Adrenal gland (tissue), 5 donors: ENCODE measurements around the gene ADAMTS18.

Experiments
- CTCF ChIP-seq, 6 experiments: fragments of 450-650 bp in 4 of 6; fragments of 200-600 bp in 2 of 6; sonication (generic) in 1 of 6; IDR thresholded peaks; 1 replicate in 5 of 6; 2 replicates in 1 of 6; pipeline versions ENCODE4 v1.5.1 to v1.8.0; 2016 to 2021; ENCODE audit warnings: antibody characterized with exemption in 6 of 6, mild to moderate bottlenecking in 2 of 6, moderate library complexity in 1 of 6
- POLR2A ChIP-seq, 2 donors: fragments of 450-650 bp; IDR thresholded peaks; one replicate each; pipeline ENCODE4 v1.6.1; 2017; ENCODE audit warnings: antibody characterized with exemption in 2 of 2, mild to moderate bottlenecking in 2 of 2, moderate library complexity in 1 of 2
- donor health status: DM: no; HTN: no; CAD: no.

- TF ChIP-seq POLR2A (IDR thresholded peaks at IDR 0.05) (no peak), CTCF (IDR thresholded peaks at IDR 0.05) (no peak)
Measured at GRCh38 chr16:77324729-77325128, 110.1 kb downstream of the ADAMTS18 start.
